ENCODE data around the gene OSBPL10.

GRCh38 chr3:31945738-31946052, 35.4 kb downstream of the OSBPL10 start:
- TF ChIP-seq, protein P1, sequence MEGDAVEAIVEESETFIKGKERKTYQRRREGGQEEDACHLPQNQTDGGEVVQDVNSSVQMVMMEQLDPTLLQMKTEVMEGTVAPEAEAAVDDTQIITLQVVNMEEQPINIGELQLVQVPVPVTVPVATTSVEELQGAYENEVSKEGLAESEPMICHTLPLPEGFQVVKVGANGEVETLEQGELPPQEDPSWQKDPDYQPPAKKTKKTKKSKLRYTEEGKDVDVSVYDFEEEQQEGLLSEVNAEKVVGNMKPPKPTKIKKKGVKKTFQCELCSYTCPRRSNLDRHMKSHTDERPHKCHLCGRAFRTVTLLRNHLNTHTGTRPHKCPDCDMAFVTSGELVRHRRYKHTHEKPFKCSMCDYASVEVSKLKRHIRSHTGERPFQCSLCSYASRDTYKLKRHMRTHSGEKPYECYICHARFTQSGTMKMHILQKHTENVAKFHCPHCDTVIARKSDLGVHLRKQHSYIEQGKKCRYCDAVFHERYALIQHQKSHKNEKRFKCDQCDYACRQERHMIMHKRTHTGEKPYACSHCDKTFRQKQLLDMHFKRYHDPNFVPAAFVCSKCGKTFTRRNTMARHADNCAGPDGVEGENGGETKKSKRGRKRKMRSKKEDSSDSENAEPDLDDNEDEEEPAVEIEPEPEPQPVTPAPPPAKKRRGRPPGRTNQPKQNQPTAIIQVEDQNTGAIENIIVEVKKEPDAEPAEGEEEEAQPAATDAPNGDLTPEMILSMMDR (IDR thresholded peaks at IDR 0.05) = no peak
- TF ChIP-seq EZH2 (IDR thresholded peaks at IDR 0.05) (no peak), EZH2phosphoT487 (IDR thresholded peaks at IDR 0.05) (no peak)

Data from neural progenitor cell (in vitro differentiated cells).